Upper lobe of left lung (tissue), 6 donors: ENCODE data around the gene RASA1. TPM values are rescaled to one million over a fixed set of nuclear protein-coding genes. Genes with fewer than 3 reads are reported as not detected.

Experiments
- ATAC-seq, 2 donors: fragments of 200-7000 bp; cut with Tn5 transposase; one replicate each; pipeline ENCODE4 v1.9.1; 2022; ENCODE audit warnings: mild to moderate bottlenecking in 2 of 2, moderate library complexity in 2 of 2; ENCODE audit not compliant: low FRiP score in 2 of 2
- DNase-seq, 2 donors: peaks; one replicate each; pipeline ENCODE4 v3.0.0-alpha.2; 2019 to 2020
- H3K27ac ChIP-seq, 4 donors: fragments of 200-600 bp; sonication (generic); one replicate each; pipeline ENCODE4 v1.5.1; 2016 to 2019
- H3K27me3 ChIP-seq, 4 donors: fragments of 200-600 bp; sonication (generic); one replicate each; pipeline ENCODE4 v1.5.1; 2017 to 2019
- H3K36me3 ChIP-seq, 4 donors: fragments of 200-600 bp; sonication (generic); one replicate each; pipeline ENCODE4 v1.5.1; 2016 to 2019
- H3K4me1 ChIP-seq, 4 donors: fragments of 200-600 bp; sonication (generic); one replicate each; pipeline ENCODE4 v1.5.1; 2018 to 2019
- H3K4me3 ChIP-seq, 4 donors: fragments of 200-600 bp; sonication (generic); one replicate each; pipeline ENCODE4 v1.5.1; 2017 to 2019; ENCODE audit warnings: mild to moderate bottlenecking in 2 of 4, moderate library complexity in 1 of 4
- H3K9me3 ChIP-seq, 4 donors: fragments of 200-600 bp; sonication (generic); one replicate each; pipeline ENCODE4 v1.5.1; 2018 to 2019
- EP300 ChIP-seq, 4 donors: sonication (generic); formaldehyde crosslinking; IDR thresholded peaks; one replicate each; pipeline ENCODE4 v1.5.1; 2017; ENCODE audit warnings: antibody characterized with exemption in 4 of 4, control low read depth in 2 of 4
- POLR2A ChIP-seq, 4 donors: fragments of 450-650 bp; IDR thresholded peaks; one replicate each; pipeline ENCODE4 v1.5.1; 2016 to 2017; ENCODE audit warnings: antibody characterized with exemption in 4 of 4, mild to moderate bottlenecking in 2 of 4
- POLR2AphosphoS5 ChIP-seq, 2 donors: sonication (generic); formaldehyde crosslinking; IDR thresholded peaks; one replicate each; pipeline ENCODE4 v1.5.1; 2017; ENCODE audit warnings: antibody characterized with exemption in 2 of 2
- WGBS, 2 donors: methylation state at CpG; one replicate each; pipeline ENCODE4 v1.1.5; 2017 to 2018; 5-methylcytosine and 5-hydroxymethylcytosine counted together
- total RNA-seq, 6 donors: library from RNA; depleted of rRNA in 4 of 6; stranded (reverse); fragments of >200 nt in 4 of 6; gene quantifications; one replicate each; pipeline versions ENCODE4 v1.1.0 to v1.2.1, GENCODE V29; 2016 to 2021
- TF ChIP-seq, protein P1 (sequence below), 6 experiments: fragments of 450-650 bp in 4 of 6; fragments of 200-600 bp in 2 of 6; sonication (generic) in 2 of 6; IDR thresholded peaks; one replicate each; pipeline ENCODE4 v1.5.1; 2016 to 2019; ENCODE audit warnings: antibody characterized with exemption in 6 of 6
- donor health status: DM: no; HTN: no; CAD: no; lungs with moderate emphysema.
- donor health status: DM: no; HTN: yes; CAD: no; lungs with severe emphysema.

RASA1 gene
- total RNA-seq, 6 donors from 2014 or later = 29.2 to 43.9 (median 30.9) TPM

- TF ChIP-seq EP300 (IDR thresholded peaks at IDR 0.05) = no peak
- TF ChIP-seq, protein P1, sequence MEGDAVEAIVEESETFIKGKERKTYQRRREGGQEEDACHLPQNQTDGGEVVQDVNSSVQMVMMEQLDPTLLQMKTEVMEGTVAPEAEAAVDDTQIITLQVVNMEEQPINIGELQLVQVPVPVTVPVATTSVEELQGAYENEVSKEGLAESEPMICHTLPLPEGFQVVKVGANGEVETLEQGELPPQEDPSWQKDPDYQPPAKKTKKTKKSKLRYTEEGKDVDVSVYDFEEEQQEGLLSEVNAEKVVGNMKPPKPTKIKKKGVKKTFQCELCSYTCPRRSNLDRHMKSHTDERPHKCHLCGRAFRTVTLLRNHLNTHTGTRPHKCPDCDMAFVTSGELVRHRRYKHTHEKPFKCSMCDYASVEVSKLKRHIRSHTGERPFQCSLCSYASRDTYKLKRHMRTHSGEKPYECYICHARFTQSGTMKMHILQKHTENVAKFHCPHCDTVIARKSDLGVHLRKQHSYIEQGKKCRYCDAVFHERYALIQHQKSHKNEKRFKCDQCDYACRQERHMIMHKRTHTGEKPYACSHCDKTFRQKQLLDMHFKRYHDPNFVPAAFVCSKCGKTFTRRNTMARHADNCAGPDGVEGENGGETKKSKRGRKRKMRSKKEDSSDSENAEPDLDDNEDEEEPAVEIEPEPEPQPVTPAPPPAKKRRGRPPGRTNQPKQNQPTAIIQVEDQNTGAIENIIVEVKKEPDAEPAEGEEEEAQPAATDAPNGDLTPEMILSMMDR (IDR thresholded peaks at IDR 0.05) = no peak
- no peak for TF ChIP-seq POLR2A (IDR thresholded peaks at IDR 0.05)
- no peak for TF ChIP-seq POLR2AphosphoS5 (IDR thresholded peaks at IDR 0.05)
- Histone ChIP-seq H3K9me3 (no peaks in the 10 kb centered on the region), H3K4me1 (peaks cover 0 to 5% (median 0%) of the 10 kb centered on the region in 4 donors), H3K36me3 (peaks cover 2 to 16% (median 3%) of the 10 kb centered on the region in 4 donors), H3K4me3 (no peak overlapping the region), H3K27me3 (no peaks in the 10 kb centered on the region), H3K27ac (no peak overlapping the region)
- DNase-seq = no peak
- 96 to 97% methylated on average over 5 of the region's 5 CpGs for WGBS, 2 donors
- ATAC-seq = no peak
These were observed 40.2 kb downstream of the RASA1 start for GRCh38 chr5:87307796-87308423.

DNA sequence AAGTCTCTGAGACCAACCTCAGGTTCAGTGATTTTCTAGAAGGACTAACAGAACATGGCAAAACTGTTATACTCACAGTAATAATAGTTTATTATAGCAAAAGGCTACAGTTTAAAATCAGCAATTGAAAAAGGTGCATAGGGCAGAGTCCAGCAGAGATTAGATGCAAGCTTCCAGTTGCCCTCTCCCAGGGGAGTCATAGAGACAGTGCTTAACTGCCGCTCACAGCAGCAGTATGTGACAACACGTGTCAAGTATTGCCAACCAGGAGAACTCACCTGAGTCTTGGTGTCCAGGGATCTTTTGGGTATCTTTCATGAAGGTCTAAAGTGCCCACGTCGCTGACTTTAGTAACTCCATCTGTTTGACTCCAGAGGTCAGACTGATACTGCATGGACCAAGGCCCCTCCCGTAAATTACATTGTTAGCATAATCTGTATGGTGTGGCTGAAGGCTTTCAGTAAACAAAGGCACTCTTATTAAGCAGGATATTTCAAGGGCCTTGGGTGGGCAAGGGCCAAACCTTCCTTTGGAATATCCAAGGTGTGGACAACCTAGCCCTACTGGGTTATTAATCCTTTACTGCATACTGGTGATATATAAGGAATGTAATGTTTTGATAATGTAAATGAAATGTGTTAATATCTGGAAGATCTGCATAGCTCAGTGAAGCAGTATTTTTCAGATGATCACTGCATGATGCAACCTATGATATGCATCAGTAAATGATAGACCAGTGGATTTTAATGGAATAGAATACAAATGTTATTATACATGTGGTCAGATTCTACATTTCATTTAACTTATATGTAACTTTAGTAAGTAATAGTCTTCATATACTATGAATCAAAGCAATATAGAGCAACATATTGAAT, 44.0 kb downstream of the RASA1 start:
- Histone ChIP-seq H3K9me3 (no peaks in the 10 kb centered on the region), H3K27me3 (no peaks in the 10 kb centered on the region), H3K4me1 (peaks cover 0 to 5% (median 0%) of the 10 kb centered on the region in 4 donors), H3K36me3 (no peaks in the 10 kb centered on the region), H3K27ac (no peak overlapping the region), H3K4me3 (no peak overlapping the region)
- TF ChIP-seq POLR2A (IDR thresholded peaks at IDR 0.05) (no peak), EP300 (IDR thresholded peaks at IDR 0.05) (no peak), POLR2AphosphoS5 (IDR thresholded peaks at IDR 0.05) (no peak)
- TF ChIP-seq, protein P1 (IDR thresholded peaks at IDR 0.05) = no peak
- no peak for ATAC-seq
- DNase-seq = no peak
- WGBS, 2 donors = 84 to 91% methylated on average over 4 to 5 of the region's 5 CpGs

- no peak overlapping the region for H3K4me3 ChIP-seq
- H3K9me3 ChIP-seq = no peaks in the 10 kb centered on the region
- WGBS, 2 donors = 70 to 78% methylated on average over 3 of the region's 3 CpGs
- no peak for ATAC-seq
- no peak for DNase-seq
- TF ChIP-seq EP300 (IDR thresholded peaks at IDR 0.05) (no peak), POLR2AphosphoS5 (IDR thresholded peaks at IDR 0.05) (no peak), POLR2A (IDR thresholded peaks at IDR 0.05) (no peak)
- TF ChIP-seq, protein P1 (IDR thresholded peaks at IDR 0.05) = no peak
- H3K4me1 ChIP-seq = peaks cover 0 to 5% (median 0%) of the 10 kb centered on the region in 4 donors
- no peaks in the 10 kb centered on the region for H3K27me3 ChIP-seq
- H3K36me3 ChIP-seq = no peaks in the 10 kb centered on the region
- no peak overlapping the region for H3K27ac ChIP-seq
These were observed 45.5 kb downstream of the RASA1 start for GRCh38 chr5:87313216-87313615.

- H3K4me3 ChIP-seq = no peak overlapping the region
- no peak for DNase-seq
- no peak for ATAC-seq
- H3K27me3 ChIP-seq = no peaks in the 10 kb centered on the region
- no peaks in the 10 kb centered on the region for H3K9me3 ChIP-seq
- no peak overlapping the region for H3K27ac ChIP-seq
- no peaks in the 10 kb centered on the region for H3K36me3 ChIP-seq
- no peaks in the 10 kb centered on the region for H3K4me1 ChIP-seq
- TF ChIP-seq POLR2A (IDR thresholded peaks at IDR 0.05) (no peak), EP300 (IDR thresholded peaks at IDR 0.05) (no peak), POLR2AphosphoS5 (IDR thresholded peaks at IDR 0.05) (no peak)
- TF ChIP-seq, protein P1 (IDR thresholded peaks at IDR 0.05) = no peak
- WGBS, 2 donors = 100% methylated on average over 2 of the region's 2 CpGs
These were observed 51.8 kb downstream of the RASA1 start for GRCh38 chr5:87319469-87319868.
